Mesenchymal stem cell (in vitro differentiated cells and primary cell): ENCODE results near the gene USP25.

Experiments used
- DNase-seq: peaks from one replicate; pipeline ENCODE4 v3.0.0-alpha.2; 2013
- H2AFZ ChIP-seq: one replicate; pipeline ENCODE4 v1.6.1; 2013; ENCODE audit warnings: low read depth, mild to moderate bottlenecking, control low read depth, inconsistent platforms, low read length, moderate library complexity
- H2AK5ac ChIP-seq: 2 replicates; pipeline ENCODE4 v1.6.1; 2013; ENCODE audit warnings: low read length, moderate library complexity, mild to moderate bottlenecking, inconsistent platforms; ENCODE audit not compliant: severe bottlenecking
- H2BK120ac ChIP-seq: one replicate; pipeline ENCODE4 v1.6.1; 2013; ENCODE audit warnings: low read depth, mild to moderate bottlenecking, inconsistent platforms, low read length, moderate library complexity
- H2BK12ac ChIP-seq, 2 experiments: one replicate each; pipeline ENCODE4 v1.6.1; 2013; ENCODE audit warnings: inconsistent platforms in 2 of 2, low read length in 2 of 2, mild to moderate bottlenecking in 2 of 2, moderate library complexity in 2 of 2, control low read depth in 1 of 2
- H2BK15ac ChIP-seq: one replicate; pipeline ENCODE4 v1.6.1; 2013; ENCODE audit warnings: mild to moderate bottlenecking, low read depth, inconsistent platforms; ENCODE audit not compliant: poor library complexity, severe bottlenecking
- H2BK5ac ChIP-seq: 2 replicates; pipeline ENCODE4 v1.6.1; 2013; ENCODE audit warnings: low read depth, mild to moderate bottlenecking, low read length, control low read depth, inconsistent platforms; ENCODE audit not compliant: poor library complexity, severe bottlenecking
- H3K14ac ChIP-seq, 2 experiments: one replicate each; pipeline ENCODE4 v1.6.1; 2013; ENCODE audit warnings: inconsistent platforms in 2 of 2, low read length in 2 of 2, control low read depth in 1 of 2, mild to moderate bottlenecking in 1 of 2, moderate library complexity in 1 of 2
- H3K18ac ChIP-seq, 2 experiments: one replicate each; pipeline ENCODE4 v1.6.1; 2013; ENCODE audit warnings: inconsistent platforms in 2 of 2, low read length in 2 of 2, control low read depth in 1 of 2, low read depth in 1 of 2, mild to moderate bottlenecking in 1 of 2
- H3K23ac ChIP-seq, 2 experiments: one replicate each; pipeline ENCODE4 v1.6.1; 2013; ENCODE audit warnings: inconsistent platforms in 2 of 2, low read length in 2 of 2, mild to moderate bottlenecking in 2 of 2, moderate library complexity in 2 of 2, control low read depth in 1 of 2
- H3K27ac ChIP-seq: 2 replicates; pipeline ENCODE4 v1.5.1; 2013; ENCODE audit warnings: mild to moderate bottlenecking, moderate library complexity, low read length, control low read depth, inconsistent platforms; ENCODE audit not compliant: poor library complexity, severe bottlenecking
- H3K27me3 ChIP-seq, 2 experiments: 2 replicates each; pipeline versions ENCODE4 v1.6.1 to v1.7.0; 2013; ENCODE audit warnings: low read length in 2 of 2, mild to moderate bottlenecking in 2 of 2, moderate library complexity in 2 of 2, control low read depth in 1 of 2, inconsistent platforms in 1 of 2; ENCODE audit not compliant: control insufficient read depth in 1 of 2, insufficient read depth in 1 of 2
- H3K36me3 ChIP-seq, 2 experiments: 2 replicates each; pipeline versions ENCODE4 v1.6.1 to v1.7.0; 2013; ENCODE audit warnings: low read length in 2 of 2, control low read depth in 1 of 2, inconsistent platforms in 1 of 2, low read depth in 1 of 2, mild to moderate bottlenecking in 1 of 2; ENCODE audit not compliant: insufficient read depth in 2 of 2, control insufficient read depth in 1 of 2
- H3K4ac ChIP-seq, 2 experiments: one replicate each; pipeline ENCODE4 v1.6.1; 2013; ENCODE audit warnings: inconsistent platforms in 2 of 2, low read length in 2 of 2, mild to moderate bottlenecking in 2 of 2, moderate library complexity in 2 of 2, control low read depth in 1 of 2, low read depth in 1 of 2
- H3K4me1 ChIP-seq: 2 replicates; pipeline ENCODE4 v1.6.1; 2013; ENCODE audit warnings: low read depth, low read length, control low read depth; ENCODE audit not compliant: control insufficient read depth, insufficient read depth
- H3K4me2 ChIP-seq: 2 replicates; pipeline ENCODE4 v1.6.1; 2013; ENCODE audit warnings: low read length, mild to moderate bottlenecking, inconsistent platforms; ENCODE audit not compliant: poor library complexity, severe bottlenecking
- H3K4me3 ChIP-seq, 2 experiments: 2 replicates each; pipeline versions ENCODE4 v1.5.1 to v1.7.0; 2013; ENCODE audit warnings: low read length in 2 of 2, mild to moderate bottlenecking in 2 of 2, control low read depth in 1 of 2, low read depth in 1 of 2; ENCODE audit not compliant: insufficient read depth in 1 of 2
- H3K79me1 ChIP-seq: replicated peaks from 2 replicates; pipeline ENCODE4 v1.6.1; 2013; ENCODE audit warnings: mild to moderate bottlenecking, control low read depth, low read length, inconsistent platforms; ENCODE audit not compliant: poor library complexity, severe bottlenecking
- H3K9ac ChIP-seq: 2 replicates; pipeline ENCODE4 v1.7.0; 2013; ENCODE audit warnings: mild to moderate bottlenecking, low read length, moderate library complexity
- H3K9me3 ChIP-seq: 2 replicates; pipeline ENCODE4 v1.7.0; 2013; ENCODE audit warnings: mild to moderate bottlenecking, low read length; ENCODE audit not compliant: control insufficient read depth
- H4K8ac ChIP-seq: one replicate; pipeline ENCODE4 v1.6.1; 2013; ENCODE audit warnings: inconsistent platforms, mild to moderate bottlenecking, low read length, moderate library complexity
- H4K91ac ChIP-seq: one replicate; pipeline ENCODE4 v1.6.1; 2013; ENCODE audit warnings: mild to moderate bottlenecking, low read length, inconsistent platforms
- WGBS: methylation state at CpG from one replicate; pipeline ENCODE4 v1.1.7; 2013; ENCODE audit warnings: mixed read lengths; 5-methylcytosine and 5-hydroxymethylcytosine counted together

USP25 gene

GRCh38 chr21:15692711-15693110 lies 37.1 kb upstream of the USP25 start:
- no peak overlapping the region for H2AK5ac ChIP-seq
- H3K79me1 ChIP-seq, result no peaks in the 10 kb centered on the region
- H2BK120ac ChIP-seq, result no peak overlapping the region
- no peak overlapping the region for H2AFZ ChIP-seq
- no peak overlapping the region for H3K9ac ChIP-seq
- no peak overlapping the region for H3K18ac ChIP-seq
- no peak overlapping the region for H4K8ac ChIP-seq
- H3K23ac ChIP-seq, result no peak overlapping the region
- 65% methylated on average over 2 of the region's 2 CpGs for WGBS
- no peaks in the 10 kb centered on the region for H3K36me3 ChIP-seq
- no peaks in the 10 kb centered on the region for H3K4me1 ChIP-seq
- H4K91ac ChIP-seq, result no peak overlapping the region
- no peak overlapping the region for H2BK15ac ChIP-seq
- H3K4me3 ChIP-seq, result no peak overlapping the region
- H3K4me2 ChIP-seq, result no peak overlapping the region
- no peak overlapping the region for H2BK5ac ChIP-seq
- no peak for DNase-seq
- no peak overlapping the region for H3K14ac ChIP-seq
- no peak overlapping the region for H3K4ac ChIP-seq
- no peak overlapping the region for H3K27ac ChIP-seq
- no peak overlapping the region for H2BK12ac ChIP-seq
- peaks cover 0 to 13% of the 10 kb centered on the region in 2 experiments for H3K27me3 ChIP-seq
- H3K9me3 ChIP-seq, result no peaks in the 10 kb centered on the region

DNA sequence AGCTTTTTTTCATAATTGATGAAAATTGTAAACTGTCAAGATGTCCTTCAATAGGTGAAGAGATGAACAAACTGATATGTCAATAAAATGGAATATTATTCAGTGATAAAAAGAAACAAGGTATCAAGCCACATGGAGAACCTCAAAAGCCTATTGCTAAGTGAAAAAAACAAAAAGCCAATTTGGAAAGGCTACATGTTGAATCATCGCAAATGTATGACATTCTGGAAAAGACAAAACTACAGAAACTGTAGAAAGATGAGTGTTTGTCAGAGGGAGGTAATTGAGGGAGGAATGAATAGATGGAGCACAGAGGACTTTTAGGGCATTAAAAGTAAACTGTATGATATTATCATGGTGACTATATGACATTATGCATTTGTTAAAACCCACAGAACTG lies 34.5 kb upstream of the USP25 start:
- H2BK15ac ChIP-seq, result no peak overlapping the region
- H2AFZ ChIP-seq, result no peak overlapping the region
- H3K4ac ChIP-seq, result no peak overlapping the region
- H2BK12ac ChIP-seq, result no peak overlapping the region
- no peak overlapping the region for H3K4me2 ChIP-seq
- DNase-seq, result no peak
- peaks cover 0 to 13% of the 10 kb centered on the region in 2 experiments for H3K27me3 ChIP-seq
- H3K36me3 ChIP-seq, result no peaks in the 10 kb centered on the region
- H2AK5ac ChIP-seq, result no peak overlapping the region
- no peak overlapping the region for H4K91ac ChIP-seq
- no peak overlapping the region for H4K8ac ChIP-seq
- no peak overlapping the region for H2BK120ac ChIP-seq
- H3K4me1 ChIP-seq, result no peaks in the 10 kb centered on the region
- no peak overlapping the region for H3K23ac ChIP-seq
- H3K4me3 ChIP-seq, result no peak overlapping the region
- peaks cover 3% of the 10 kb centered on the region for H3K9me3 ChIP-seq
- H3K18ac ChIP-seq, result no peak overlapping the region
- no peak overlapping the region for H2BK5ac ChIP-seq
- H3K79me1 ChIP-seq, result no peaks in the 10 kb centered on the region
- WGBS, result 100% methylated on average over 1 of the region's 1 CpG
- H3K9ac ChIP-seq, result no peak overlapping the region
- H3K27ac ChIP-seq, result no peak overlapping the region
- no peak overlapping the region for H3K14ac ChIP-seq

DNA sequence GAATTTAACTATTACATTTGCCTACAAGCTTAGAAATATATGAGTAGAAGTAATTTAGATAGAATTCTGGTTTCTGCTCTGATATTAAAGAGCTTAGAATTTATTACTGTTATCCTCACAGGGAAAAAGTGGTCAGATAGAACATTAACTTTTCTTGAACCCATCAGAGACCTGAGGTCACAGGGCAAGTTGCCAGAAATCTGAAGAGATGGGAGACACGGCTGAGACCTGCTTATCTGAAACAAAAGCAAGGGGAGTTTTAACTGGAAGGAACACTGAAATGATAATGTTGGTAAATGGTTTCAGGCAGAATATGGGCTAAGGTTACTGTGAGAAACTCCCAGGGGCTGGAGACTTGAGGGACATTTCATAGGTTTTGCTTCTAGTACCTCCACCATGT lies 28.0 kb upstream of the USP25 start:
- Histone ChIP-seq H4K91ac (no peak overlapping the region), H3K4me3 (no peak overlapping the region), H2AFZ (no peak overlapping the region), H3K14ac (no peak overlapping the region), H2BK15ac (no peak overlapping the region), H3K27ac (no peak overlapping the region), H2BK12ac (no peak overlapping the region), H3K79me1 (no peaks in the 10 kb centered on the region), H3K4ac (no peak overlapping the region), H3K27me3 (peaks cover 0 to 11% of the 10 kb centered on the region in 2 experiments), H2AK5ac (no peak overlapping the region), H3K23ac (no peak overlapping the region), H4K8ac (no peak overlapping the region), H3K18ac (no peak overlapping the region), H3K4me1 (no peaks in the 10 kb centered on the region), H2BK5ac (no peak overlapping the region), H3K4me2 (no peak overlapping the region), H2BK120ac (no peak overlapping the region), H3K36me3 (no peaks in the 10 kb centered on the region), H3K9ac (no peak overlapping the region), H3K9me3 (peaks cover 28% of the 10 kb centered on the region)
- no peak for DNase-seq
- WGBS, result 91% methylated on average over 1 of the region's 1 CpG

- H3K9me3 ChIP-seq, result peaks cover 28% of the 10 kb centered on the region
- no peak overlapping the region for H4K8ac ChIP-seq
- H3K79me1 ChIP-seq, result no peaks in the 10 kb centered on the region
- H3K4me2 ChIP-seq, result no peak overlapping the region
- no peak overlapping the region for H3K18ac ChIP-seq
- H2BK15ac ChIP-seq, result no peak overlapping the region
- 70% methylated on average over 2 of the region's 2 CpGs for WGBS
- no peak overlapping the region for H3K4ac ChIP-seq
- no peak overlapping the region for H2BK12ac ChIP-seq
- H2BK5ac ChIP-seq, result no peak overlapping the region
- peaks cover 1% of the 10 kb centered on the region for H3K4me1 ChIP-seq
- H2AFZ ChIP-seq, result no peak overlapping the region
- no peak overlapping the region for H3K9ac ChIP-seq
- no peak overlapping the region for H2BK120ac ChIP-seq
- H2AK5ac ChIP-seq, result no peak overlapping the region
- no peak overlapping the region for H4K91ac ChIP-seq
- DNase-seq, result peak; percentile 13
- H3K27me3 ChIP-seq, result peaks cover 0 to 14% of the 10 kb centered on the region in 2 experiments
- H3K27ac ChIP-seq, result no peak overlapping the region
- no peak overlapping the region for H3K23ac ChIP-seq
- no peak overlapping the region for H3K14ac ChIP-seq
- no peak overlapping the region for H3K4me3 ChIP-seq
- no peaks in the 10 kb centered on the region for H3K36me3 ChIP-seq
These were observed 25.9 kb upstream of the USP25 start for GRCh38 chr21:15703932-15704331.
